Ovary (tissue), 9 donors: ENCODE measurements around the gene RPLP2. TPM values are rescaled to one million over a fixed set of nuclear protein-coding genes. Genes with fewer than 3 reads are reported as not detected.

ENCODE experiments used
- DNase-seq, 5 donors: peaks; one replicate each; pipeline ENCODE4 v3.0.0-alpha.2; 2019 to 2020
- H3K27ac ChIP-seq, 2 donors: fragments of 200-600 bp; one replicate each; pipeline versions ENCODE4 v1.5.1 to v1.8.0; 2019 to 2022
- H3K27me3 ChIP-seq: fragments of 200-600 bp; one replicate; pipeline ENCODE4 v1.8.0; 2022
- H3K36me3 ChIP-seq: fragments of 200-600 bp; sonication (generic); one replicate; pipeline ENCODE4 v1.5.1; 2019
- H3K4me1 ChIP-seq: one replicate; pipeline ENCODE4 v1.8.1; 2013; ENCODE audit warnings: mild to moderate bottlenecking, moderate library complexity; ENCODE audit not compliant: insufficient read depth
- H3K4me3 ChIP-seq: fragments of 200-600 bp; sonication (generic); one replicate; pipeline ENCODE4 v1.5.1; 2017
- H3K9me3 ChIP-seq, 2 donors: fragments of 200-600 bp in 1 of 2; sonication (generic) in 1 of 2; one replicate each; pipeline versions ENCODE4 v1.5.1 to v1.8.1; 2013 to 2019; ENCODE audit warnings: mild to moderate bottlenecking in 1 of 2, moderate library complexity in 1 of 2
- EP300 ChIP-seq: sonication (generic); formaldehyde crosslinking; IDR thresholded peaks from one replicate; pipeline ENCODE4 v1.6.1; 2017; ENCODE audit warnings: antibody characterized with exemption
- POLR2A ChIP-seq: fragments of 450-650 bp; IDR thresholded peaks from one replicate; pipeline ENCODE4 v1.6.1; 2017; ENCODE audit warnings: antibody characterized with exemption, mild to moderate bottlenecking, moderate library complexity
- WGBS, 3 donors: extraction: QIAGEN DNeasy Blood & Tissue Kit in 1 of 3; methylation state at CpG; one replicate each; pipeline versions ENCODE4 v1.1.5 to v1.1.7; 2013 to 2017; 5-methylcytosine and 5-hydroxymethylcytosine counted together
- intact Hi-C, 4 donors: fragments of 100-400 bp; cut with DNase I; formaldehyde crosslinking; loops; one replicate each; pipeline versions ENCODE4 v1.11.0 to v1.15.1; 2022 to 2023
- polyA plus RNA-seq, 2 donors: library from polyadenylated mRNA; stranded (reverse); fragments of 200-250 nt in 1 of 2; fragments of 350-450 nt in 1 of 2; fragmentation: Illumina TruSeq in 1 of 2; extraction: RNeasy Lipid Tissue Mini Kit (QIAGEN cat#74804) in 1 of 2; gene quantifications; one replicate each; pipeline ENCODE4 v1.2.3, GENCODE V29; 2013 to 2014
- total RNA-seq, 7 donors: library from RNA; depleted of rRNA in 2 of 7; stranded (reverse); fragments of >200 nt in 2 of 7; fragmentation: NEBNext Ultra II Directional in 3 of 7; extraction: Animal tissue kit (Norgen Biotek cat#: 25700) in 3 of 7; gene quantifications; one replicate each; pipeline versions ENCODE4 v1.1.0 to v1.2.4, GENCODE V29; 2016 to 2023
- TF ChIP-seq, protein P1 (sequence below), 3 donors: fragments of 450-650 bp in 2 of 3; fragments of 200-600 bp in 1 of 3; IDR thresholded peaks; one replicate each; pipeline versions ENCODE4 v1.5.1 to v1.8.0; 2016 to 2022; ENCODE audit warnings: antibody characterized with exemption in 3 of 3, mild to moderate bottlenecking in 1 of 3
- donor health status: DM: no; HTN: no; CAD: no; lungs with moderate emphysema.
- donor health status: DM: no; HTN: no; CAD: no.
- donor health status: Bipolar disorder and iron deficiency.
- donor health status: DM: yes; HTN: yes; CAD: no.
- donor health status: DM: no; HTN: no; CAD: no.
- donor health status: DM: yes; HTN: yes; CAD: no.

Gene RPLP2
- total and polyA plus RNA-seq, 9 donors: 237 to 4,238 (median 2,804) TPM

DNA sequence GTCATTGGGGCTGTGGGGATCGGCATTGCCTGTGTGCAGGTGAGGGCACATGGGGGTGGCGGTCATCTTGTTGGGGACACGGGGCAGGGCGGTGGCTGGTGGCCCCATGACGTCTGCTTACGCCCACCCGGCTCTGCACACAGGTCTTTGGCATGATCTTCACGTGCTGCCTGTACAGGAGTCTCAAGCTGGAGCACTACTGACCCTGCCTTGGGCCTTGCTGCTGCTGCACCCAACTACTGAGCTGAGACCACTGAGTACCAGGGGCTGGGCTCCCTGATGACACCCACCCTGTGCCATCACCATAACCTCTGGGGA, 28.2 kb downstream of the RPLP2 start:
- H3K27me3 ChIP-seq: no peaks in the 10 kb centered on the region
- peaks cover 18% of the 10 kb centered on the region for H3K4me1 ChIP-seq
- intact Hi-C loops: no loop called here
- H3K27ac ChIP-seq: no peak overlapping the region
- H3K4me3 ChIP-seq: no peak overlapping the region
- no peaks in the 10 kb centered on the region for H3K36me3 ChIP-seq
- 69 to 82% (median 71%) methylated on average over 8 of the region's 8 CpGs for WGBS, 3 donors
- no peak for DNase-seq
- TF ChIP-seq EP300 (no peak), POLR2A (no peak)
- TF ChIP-seq, protein P1, sequence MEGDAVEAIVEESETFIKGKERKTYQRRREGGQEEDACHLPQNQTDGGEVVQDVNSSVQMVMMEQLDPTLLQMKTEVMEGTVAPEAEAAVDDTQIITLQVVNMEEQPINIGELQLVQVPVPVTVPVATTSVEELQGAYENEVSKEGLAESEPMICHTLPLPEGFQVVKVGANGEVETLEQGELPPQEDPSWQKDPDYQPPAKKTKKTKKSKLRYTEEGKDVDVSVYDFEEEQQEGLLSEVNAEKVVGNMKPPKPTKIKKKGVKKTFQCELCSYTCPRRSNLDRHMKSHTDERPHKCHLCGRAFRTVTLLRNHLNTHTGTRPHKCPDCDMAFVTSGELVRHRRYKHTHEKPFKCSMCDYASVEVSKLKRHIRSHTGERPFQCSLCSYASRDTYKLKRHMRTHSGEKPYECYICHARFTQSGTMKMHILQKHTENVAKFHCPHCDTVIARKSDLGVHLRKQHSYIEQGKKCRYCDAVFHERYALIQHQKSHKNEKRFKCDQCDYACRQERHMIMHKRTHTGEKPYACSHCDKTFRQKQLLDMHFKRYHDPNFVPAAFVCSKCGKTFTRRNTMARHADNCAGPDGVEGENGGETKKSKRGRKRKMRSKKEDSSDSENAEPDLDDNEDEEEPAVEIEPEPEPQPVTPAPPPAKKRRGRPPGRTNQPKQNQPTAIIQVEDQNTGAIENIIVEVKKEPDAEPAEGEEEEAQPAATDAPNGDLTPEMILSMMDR (IDR thresholded peaks at IDR 0.05): no peak
- H3K9me3 ChIP-seq: no peaks in the 10 kb centered on the region

DNA sequence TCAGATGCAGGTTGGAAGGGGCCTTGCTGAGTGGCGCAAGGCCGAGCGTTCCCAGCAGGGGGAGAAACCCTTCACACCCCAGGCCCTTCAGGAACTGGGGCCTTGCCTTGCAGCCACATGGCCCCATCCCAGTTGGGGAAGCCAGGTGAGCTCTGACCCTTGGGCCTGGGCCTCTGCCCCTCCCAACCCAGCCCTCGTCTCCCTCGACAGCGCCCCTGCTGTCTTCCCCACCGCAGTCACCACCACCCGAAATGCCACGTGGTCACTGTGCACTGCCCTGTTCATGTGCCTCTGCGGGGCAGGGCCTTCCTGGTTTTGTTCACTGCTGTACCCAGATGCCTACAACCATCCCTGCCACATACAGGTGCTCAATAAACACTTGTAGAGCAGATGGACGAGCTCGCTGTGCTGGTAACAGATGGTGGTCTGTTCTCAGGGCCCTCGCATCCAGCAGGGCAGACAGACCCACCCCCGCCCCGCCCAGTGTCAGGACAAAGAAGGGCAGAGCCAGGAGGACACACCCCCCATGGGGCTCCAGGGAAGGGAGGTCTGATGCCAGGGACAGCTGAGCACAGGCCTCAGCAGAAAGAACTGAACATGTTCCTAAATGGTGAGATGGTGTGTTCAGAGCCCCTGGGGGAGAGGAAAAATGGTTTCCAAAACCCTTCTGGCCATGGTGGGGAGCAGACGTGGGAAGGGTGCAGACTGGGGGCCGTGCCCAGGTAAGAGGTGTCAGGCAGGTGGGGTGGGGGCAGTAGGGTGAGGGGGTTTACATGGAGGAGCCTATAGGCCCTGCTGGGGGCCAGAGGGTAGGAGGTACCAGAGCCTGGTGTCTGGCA, 28.9 kb downstream of the RPLP2 start:
- Histone ChIP-seq H3K27ac (no peak overlapping the region), H3K4me1 (peaks cover 18% of the 10 kb centered on the region), H3K36me3 (no peaks in the 10 kb centered on the region), H3K27me3 (no peaks in the 10 kb centered on the region), H3K9me3 (no peaks in the 10 kb centered on the region), H3K4me3 (no peak overlapping the region)
- intact Hi-C loops: no loop called here
- no peak for DNase-seq
- WGBS, 3 donors: 38 to 60% (median 47%) methylated on average over 17 of the region's 17 CpGs
- TF ChIP-seq EP300: no peak
- TF ChIP-seq, protein P1 (IDR thresholded peaks at IDR 0.05): no peak

DNA sequence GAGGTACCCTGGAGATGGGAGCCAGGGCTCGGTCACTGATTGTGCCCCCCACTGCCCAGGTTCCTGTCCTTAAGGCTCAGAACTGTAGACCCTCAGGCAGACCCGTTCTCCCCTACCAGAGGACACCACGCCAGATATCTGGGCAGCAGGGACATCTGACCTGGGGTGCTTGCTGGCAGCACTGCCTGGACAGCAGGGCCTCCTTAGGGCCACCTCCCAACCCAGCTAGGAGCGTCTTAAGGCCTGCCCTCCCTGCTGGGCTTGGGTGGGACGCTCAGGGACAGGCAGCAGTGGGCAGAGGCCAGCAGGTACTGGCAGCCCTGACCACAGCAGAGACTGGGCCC, 29.5 kb downstream of the RPLP2 start:
- Histone ChIP-seq H3K27ac (no peak overlapping the region), H3K4me3 (no peak overlapping the region), H3K36me3 (no peaks in the 10 kb centered on the region), H3K4me1 (peaks cover 17% of the 10 kb centered on the region), H3K27me3 (no peaks in the 10 kb centered on the region), H3K9me3 (no peaks in the 10 kb centered on the region)
- no peak for TF ChIP-seq EP300
- intact Hi-C loops: no loop called here
- DNase-seq: no peak
- 80 to 90% (median 87%) methylated on average over 5 of the region's 5 CpGs for WGBS, 3 donors

DNA sequence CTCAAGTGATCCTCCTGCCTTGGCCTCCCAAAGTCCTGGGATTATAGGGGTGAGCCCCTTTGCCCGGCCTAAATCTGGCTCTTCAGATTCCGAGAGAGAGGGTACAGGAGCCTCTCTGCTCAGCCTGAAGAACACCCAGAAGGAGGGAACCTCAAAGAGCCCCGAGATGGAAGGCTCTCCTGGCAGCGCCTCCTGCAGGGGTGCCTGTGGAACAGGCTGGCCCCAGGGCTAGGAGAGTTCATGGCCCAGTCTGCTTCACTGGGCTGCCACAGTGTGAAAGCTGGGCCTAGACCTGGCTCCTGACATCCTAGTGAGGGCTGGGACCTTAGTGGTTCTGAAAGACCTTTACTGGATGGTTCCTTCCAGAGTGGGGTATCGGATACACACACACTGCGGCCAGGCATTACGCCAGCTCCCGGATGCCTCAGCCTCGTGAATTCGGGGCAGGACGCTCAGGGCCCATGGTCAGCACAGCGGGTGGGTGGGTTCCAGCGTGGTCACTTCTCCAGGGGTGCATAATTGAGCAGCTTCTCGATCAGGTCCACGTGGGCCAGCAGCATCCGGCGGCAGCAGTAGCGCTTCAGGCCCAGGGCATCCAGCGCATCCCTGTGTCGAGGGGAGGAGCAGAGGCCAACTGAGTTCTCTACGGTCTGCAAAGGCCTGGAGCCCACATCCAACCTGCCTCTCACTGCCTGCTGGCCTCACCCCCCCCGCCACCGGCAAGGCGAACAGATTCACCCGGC, 30.3 kb downstream of the RPLP2 start:
- WGBS, 3 donors: 63 to 73% (median 63%) methylated on average over 21 to 25 of the region's 25 CpGs
- no peak overlapping the region for H3K27ac ChIP-seq
- H3K36me3 ChIP-seq: no peaks in the 10 kb centered on the region

More for the DNA sequence above, 30.3 kb downstream of the RPLP2 start:
- no peaks in the 10 kb centered on the region for H3K27me3 ChIP-seq
- TF ChIP-seq EP300 (no peak), POLR2A (no peak)
- TF ChIP-seq, protein P1 (IDR thresholded peaks at IDR 0.05): no peak
- H3K4me3 ChIP-seq: no peak overlapping the region
- intact Hi-C loops: loop anchor here in 1 of 4 donors (5.0 to 10.0 kb wide), 2 partner anchors 33 to 625 kb away; partner anchors contain the start of genes PIDD1 and RPLP2
- DNase-seq: no peak
- peaks cover 15% of the 10 kb centered on the region for H3K4me1 ChIP-seq
- H3K9me3 ChIP-seq: no peaks in the 10 kb centered on the region
